Chondrocyte (in vitro differentiated cells): Measurements from ENCODE around the gene IFI44L. TPM values are rescaled to one million over a fixed set of nuclear protein-coding genes. Genes with fewer than 3 reads are reported as not detected.

Source experiments
- DNase-seq: peaks from one replicate; pipeline ENCODE4 v3.0.0; 2021; ENCODE audit warnings: mixed read lengths, low spot score
- H3K27ac Mint-ChIP-seq: one replicate; pipeline ENCODE4 v1.8.0; 2021; ENCODE audit warnings: mild to moderate bottlenecking, moderate library complexity, mixed read lengths; ENCODE audit not compliant: unreplicated experiment
- H3K27me3 Mint-ChIP-seq: 2 replicates; pipeline ENCODE4 v1.8.0; 2021; ENCODE audit warnings: low read depth, mixed read lengths
- H3K36me3 Mint-ChIP-seq: 2 replicates; pipeline ENCODE4 v1.8.0; 2021; ENCODE audit warnings: low read depth, mixed read lengths
- H3K4me1 Mint-ChIP-seq: 2 replicates; pipeline ENCODE4 v1.8.0; 2021; ENCODE audit warnings: low read depth, mild to moderate bottlenecking, mixed read lengths
- H3K4me3 Mint-ChIP-seq: one replicate; pipeline ENCODE4 v1.8.0; 2021; ENCODE audit warnings: mild to moderate bottlenecking, moderate library complexity, mixed read lengths; ENCODE audit not compliant: unreplicated experiment
- H3K9me3 Mint-ChIP-seq: 2 replicates; pipeline ENCODE4 v1.8.0; 2021; ENCODE audit warnings: low read depth, mixed read lengths
- total RNA-seq: library from RNA; stranded (reverse); gene quantifications from 3 replicates; pipeline ENCODE4 v1.2.1, GENCODE V29; 2021
- TF ChIP-seq, protein P1 (sequence below): fragments of 200-600 bp; sonication (generic); IDR thresholded peaks from 2 replicates; pipeline ENCODE4 v1.5.0; 2021; ENCODE audit warnings: antibody characterized with exemption, mild to moderate bottlenecking, moderate library complexity

The IFI44L gene
- total RNA-seq, 1 donor from 2014 or later: 10.8 TPM

GRCh38 chr1:78606274-78606673, 14.0 kb upstream of the IFI44L start:
- no peaks in the 10 kb centered on the region for H3K9me3 Mint-ChIP-seq
- H3K27ac Mint-ChIP-seq: no peak overlapping the region
- peaks cover 17% of the 10 kb centered on the region for H3K27me3 Mint-ChIP-seq
- no peak overlapping the region for H3K4me3 Mint-ChIP-seq
- TF ChIP-seq, protein P1, sequence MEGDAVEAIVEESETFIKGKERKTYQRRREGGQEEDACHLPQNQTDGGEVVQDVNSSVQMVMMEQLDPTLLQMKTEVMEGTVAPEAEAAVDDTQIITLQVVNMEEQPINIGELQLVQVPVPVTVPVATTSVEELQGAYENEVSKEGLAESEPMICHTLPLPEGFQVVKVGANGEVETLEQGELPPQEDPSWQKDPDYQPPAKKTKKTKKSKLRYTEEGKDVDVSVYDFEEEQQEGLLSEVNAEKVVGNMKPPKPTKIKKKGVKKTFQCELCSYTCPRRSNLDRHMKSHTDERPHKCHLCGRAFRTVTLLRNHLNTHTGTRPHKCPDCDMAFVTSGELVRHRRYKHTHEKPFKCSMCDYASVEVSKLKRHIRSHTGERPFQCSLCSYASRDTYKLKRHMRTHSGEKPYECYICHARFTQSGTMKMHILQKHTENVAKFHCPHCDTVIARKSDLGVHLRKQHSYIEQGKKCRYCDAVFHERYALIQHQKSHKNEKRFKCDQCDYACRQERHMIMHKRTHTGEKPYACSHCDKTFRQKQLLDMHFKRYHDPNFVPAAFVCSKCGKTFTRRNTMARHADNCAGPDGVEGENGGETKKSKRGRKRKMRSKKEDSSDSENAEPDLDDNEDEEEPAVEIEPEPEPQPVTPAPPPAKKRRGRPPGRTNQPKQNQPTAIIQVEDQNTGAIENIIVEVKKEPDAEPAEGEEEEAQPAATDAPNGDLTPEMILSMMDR: no peak
- no peaks in the 10 kb centered on the region for H3K36me3 Mint-ChIP-seq
- DNase-seq: no peak
- H3K4me1 Mint-ChIP-seq: no peaks in the 10 kb centered on the region

- no peak for DNase-seq
- no peak overlapping the region for H3K4me3 Mint-ChIP-seq
- no peak overlapping the region for H3K27ac Mint-ChIP-seq
Measured at GRCh38 chr1:78607334-78607927, 12.8 kb upstream of the IFI44L start.

DNA sequence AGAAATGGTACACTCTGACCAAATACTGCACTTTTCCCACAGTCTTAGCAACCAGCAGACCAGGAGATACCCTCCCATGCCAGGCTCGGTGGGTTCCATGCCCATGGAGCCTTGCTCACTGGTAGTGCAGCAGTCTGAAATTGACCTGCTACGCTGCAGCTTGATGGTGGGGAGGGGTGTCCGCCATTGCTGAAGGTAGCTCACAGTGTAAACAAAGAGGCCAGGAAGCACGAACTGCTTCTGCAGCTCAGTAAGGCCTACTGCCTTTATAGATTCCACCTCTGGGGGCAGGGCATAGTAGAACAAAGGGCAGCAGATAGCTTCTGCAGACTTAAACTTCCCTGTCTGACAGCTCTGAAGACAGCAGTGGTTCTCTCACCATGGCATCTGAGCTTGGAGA, 12.3 kb upstream of the IFI44L start:
- Mint-ChIP-seq H3K4me3 (no peak overlapping the region), H3K27me3 (peaks cover 17% of the 10 kb centered on the region), H3K27ac (no peak overlapping the region), H3K36me3 (peaks cover 2% of the 10 kb centered on the region), H3K4me1 (no peaks in the 10 kb centered on the region), H3K9me3 (peaks cover 3% of the 10 kb centered on the region)
- TF ChIP-seq, protein P1: no peak
- no peak for DNase-seq

More at GRCh38 chr1:78607334-78607927, 12.8 kb upstream of the IFI44L start:
- Mint-ChIP-seq H3K27me3 (peaks cover 17% of the 10 kb centered on the region), H3K9me3 (no peaks in the 10 kb centered on the region), H3K4me1 (no peaks in the 10 kb centered on the region), H3K36me3 (peaks cover 2% of the 10 kb centered on the region)
- TF ChIP-seq, protein P1: peak; percentile 92

DNA sequence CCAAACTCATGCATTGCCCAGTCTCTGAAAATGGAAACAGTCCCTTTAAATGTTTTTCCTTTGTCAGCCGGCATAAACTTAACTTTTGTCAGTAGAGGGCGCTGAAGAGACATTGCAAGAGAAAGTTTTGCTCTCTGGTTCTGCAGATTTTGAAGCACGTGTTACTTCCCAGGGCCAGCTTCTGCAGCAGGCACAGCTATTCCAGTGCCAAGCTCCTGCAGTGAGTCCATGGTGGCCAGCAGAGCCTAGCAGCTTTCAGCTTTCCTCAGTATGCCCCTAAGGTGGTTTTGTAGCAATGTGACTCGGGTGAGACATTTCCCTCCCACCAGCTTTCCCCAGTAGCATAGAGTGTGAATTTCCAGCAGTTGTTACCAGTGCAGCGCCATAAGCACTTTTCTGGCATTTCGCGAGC, 2.6 kb upstream of the IFI44L start:
- Mint-ChIP-seq H3K4me3 (no peak overlapping the region), H3K27me3 (no peaks in the 10 kb centered on the region), H3K27ac (peak overlapping the region; percentile 45), H3K4me1 (peaks cover 38% of the 10 kb centered on the region), H3K9me3 (peaks cover 3% of the 10 kb centered on the region), H3K36me3 (no peaks in the 10 kb centered on the region)
- no peak for DNase-seq
- TF ChIP-seq, protein P1: peak; percentile 95

DNA sequence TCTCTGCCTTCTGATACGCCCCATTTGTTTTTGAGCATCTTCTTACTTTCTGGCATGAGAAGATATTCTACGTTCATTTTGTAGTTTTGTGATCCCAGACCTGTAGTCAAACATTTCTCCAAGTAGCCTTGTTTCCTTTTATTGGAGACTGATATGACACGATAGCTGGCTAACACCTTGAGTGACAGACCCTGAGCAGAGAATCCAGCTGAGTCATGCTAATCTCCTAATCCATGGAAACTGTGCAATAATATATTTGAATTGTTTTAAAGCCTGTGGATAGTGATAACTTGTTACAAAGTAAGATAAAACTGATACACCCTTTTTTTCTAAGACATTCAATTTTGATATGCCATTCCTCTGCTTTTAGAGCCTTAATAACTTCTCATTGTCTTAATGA, 1.2 kb upstream of the IFI44L start:
- Mint-ChIP-seq H3K9me3 (no peaks in the 10 kb centered on the region), H3K27ac (peak overlapping the region; percentile 74), H3K27me3 (no peaks in the 10 kb centered on the region), H3K4me3 (no peak overlapping the region), H3K36me3 (no peaks in the 10 kb centered on the region), H3K4me1 (peaks cover 39% of the 10 kb centered on the region)
- DNase-seq: no peak
- TF ChIP-seq, protein P1: no peak
